Activated effector memory CD4-positive, alpha-beta T cell treated with Interleukin-2 at 50 U/mL for 16 hours (primary cell): ENCODE data around the gene ZNF100.
"Not testable (repeated sequence)": the region's sequence is repeated elsewhere in the genome, so short reads cannot be mapped to it uniquely, and the experiment has no call there.

Source experiments
- DNase-seq: peaks from one replicate; pipeline ENCODE4 v3.0.0-alpha.2; 2020

Gene ZNF100

GRCh38 chr19:21767065-21767800, at the start of gene ZNF100:
TSS of gene ZNF100 (minus strand) at chr19:21767579. CDS start at chr19:21767429, 150 bp downstream.
- peak; percentile 79 for DNase-seq

GRCh38 chr19:21812448-21812847, 45.1 kb upstream of the ZNF100 start:
- DNase-seq, result no peak

- DNase-seq, result not testable (repeated sequence)
These were observed 41.1 kb upstream of the ZNF100 start for GRCh38 chr19:21808400-21809000.

- no peak for DNase-seq
These were observed 22.2 kb upstream of the ZNF100 start for GRCh38 chr19:21789466-21790085.

GRCh38 chr19:21786936-21787335, 19.6 kb upstream of the ZNF100 start:
- DNase-seq, result no peak

- DNase-seq, result not testable (repeated sequence)
These were observed 8.4 kb upstream of the ZNF100 start for GRCh38 chr19:21775792-21776191.

GRCh38 chr19:21766705-21767064, 694 bp downstream of the ZNF100 start:
- not testable (repeated sequence) for DNase-seq

GRCh38 chr19:21765151-21765550, 2.2 kb downstream of the ZNF100 start:
- DNase-seq, result no peak

- not testable (repeated sequence) for DNase-seq
These were observed 5.8 kb downstream of the ZNF100 start for GRCh38 chr19:21761547-21761946.

- DNase-seq, result no peak
These were observed 9.1 kb downstream of the ZNF100 start for GRCh38 chr19:21758296-21758695.

GRCh38 chr19:21755555-21755954, 11.8 kb downstream of the ZNF100 start:
- not testable (repeated sequence) for DNase-seq

GRCh38 chr19:21751384-21751783, 16.0 kb downstream of the ZNF100 start:
- DNase-seq, result no peak

GRCh38 chr19:21750586-21751128, 16.7 kb downstream of the ZNF100 start:
- no peak for DNase-seq

GRCh38 chr19:21749090-21749489, 18.3 kb downstream of the ZNF100 start:
- no peak for DNase-seq

- DNase-seq, result no peak
These were observed 19.3 kb downstream of the ZNF100 start for GRCh38 chr19:21748088-21748487.

GRCh38 chr19:21740559-21740958, 26.8 kb downstream of the ZNF100 start:
- DNase-seq, result no peak

- not testable (repeated sequence) for DNase-seq
These were observed 40.2 kb downstream of the ZNF100 start for GRCh38 chr19:21726942-21727747.

GRCh38 chr19:21713761-21714160, 53.6 kb downstream of the ZNF100 start:
- no peak for DNase-seq

- no peak for DNase-seq
These were observed 57.9 kb downstream of the ZNF100 start for GRCh38 chr19:21709464-21709863.

- DNase-seq, result not testable (repeated sequence)
These were observed 59.5 kb downstream of the ZNF100 start for GRCh38 chr19:21707878-21708277.

GRCh38 chr19:21707065-21707464, 60.3 kb downstream of the ZNF100 start:
- no peak for DNase-seq

GRCh38 chr19:21705393-21705792, 62.0 kb downstream of the ZNF100 start:
- no peak for DNase-seq

- DNase-seq, result no peak
These were observed 63.1 kb downstream of the ZNF100 start for GRCh38 chr19:21704320-21704719.
